GM12892 (cell line): ENCODE measurements around the gene STK32C.

Source experiments
- POLR2A ChIP-seq: IDR thresholded peaks from 2 replicates; pipeline ENCODE4 v1.6.1; 2011; ENCODE audit warnings: low read depth, low read length, control low read depth
- POLR2AphosphoS5 ChIP-seq: IDR thresholded peaks from 2 replicates; pipeline ENCODE4 v1.6.1; 2011; ENCODE audit warnings: low read depth, low read length, control low read depth
- TAF1 ChIP-seq: IDR thresholded peaks from 2 replicates; pipeline ENCODE4 v1.6.1; 2011; ENCODE audit warnings: low read depth, mild to moderate bottlenecking, control low read depth, low read length, borderline replicate concordance

DNA sequence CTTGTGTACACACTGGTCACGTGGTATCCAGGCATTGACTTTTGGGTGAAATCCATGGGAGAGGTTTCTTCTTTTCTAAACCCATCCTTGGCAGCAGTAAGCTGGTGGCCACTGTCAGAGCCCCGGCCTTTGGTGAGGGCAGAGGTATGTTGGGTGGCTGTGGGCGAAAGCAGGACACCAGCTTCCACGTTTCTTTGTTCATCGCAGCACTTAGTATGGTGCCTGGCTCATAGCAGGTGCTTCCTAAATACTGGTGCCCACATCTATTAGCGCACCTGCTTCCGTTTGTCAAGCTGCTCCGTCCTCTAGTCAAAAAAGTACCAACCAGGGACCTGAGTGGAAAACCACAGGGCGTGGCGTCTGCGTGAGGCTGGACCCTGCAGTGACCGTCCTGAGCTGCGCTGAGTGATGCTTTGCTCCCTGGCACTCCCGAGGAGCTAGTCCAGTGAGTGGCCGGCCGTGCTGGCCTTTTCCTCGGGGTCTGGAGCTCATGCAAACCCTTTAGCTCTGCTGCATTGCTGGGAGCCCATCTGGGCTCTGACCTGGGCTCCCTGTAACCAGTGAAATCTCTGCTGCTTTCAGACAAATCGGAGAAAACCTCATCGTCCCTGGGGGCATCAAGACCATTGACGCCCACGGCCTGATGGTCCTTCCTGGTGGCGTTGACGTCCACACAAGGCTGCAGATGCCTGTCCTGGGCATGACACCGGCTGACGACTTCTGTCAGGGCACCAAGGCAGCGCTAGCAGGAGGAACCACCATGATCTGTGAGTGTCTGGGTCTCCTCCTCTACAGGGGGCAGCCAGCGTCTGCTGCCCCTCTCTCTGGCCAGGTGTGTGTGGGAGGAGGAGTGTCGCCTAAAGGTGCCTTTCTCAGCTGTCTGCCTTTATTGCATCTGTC is 115.4 kb downstream of the STK32C start:
- no peak for TF ChIP-seq TAF1
- no peak for TF ChIP-seq POLR2A
- no peak for TF ChIP-seq POLR2AphosphoS5
